ENCODE data around the gene GFRA1.
"Not testable (repeated sequence)": the region's sequence is repeated elsewhere in the genome, so short reads cannot be mapped to it uniquely, and the experiment has no call there.

GFRA1 gene

DNA sequence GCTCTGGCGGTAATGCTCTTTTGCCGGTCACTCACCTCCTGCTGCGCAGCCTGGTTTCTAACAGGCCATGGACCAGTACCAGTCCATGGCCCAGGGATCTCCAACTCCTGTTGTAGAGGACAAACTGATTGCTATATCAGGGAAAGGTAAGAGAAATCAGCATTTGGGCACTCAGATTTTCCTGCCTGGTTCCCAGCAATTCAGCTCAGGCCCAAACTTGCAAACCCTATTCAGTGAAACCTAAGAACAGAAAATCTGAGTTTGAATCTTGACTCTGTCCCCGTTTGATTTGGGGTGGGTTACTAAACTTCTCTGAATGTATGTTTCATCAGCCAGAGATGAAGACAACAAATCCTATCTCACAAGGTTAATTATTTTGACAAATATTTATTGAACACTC, 77.4 kb downstream of the GFRA1 start:
- no peak for DNase-seq

- DNase-seq = no peak
These were observed 78.0 kb downstream of the GFRA1 start for GRCh38 chr10:116195039-116195438.

DNA sequence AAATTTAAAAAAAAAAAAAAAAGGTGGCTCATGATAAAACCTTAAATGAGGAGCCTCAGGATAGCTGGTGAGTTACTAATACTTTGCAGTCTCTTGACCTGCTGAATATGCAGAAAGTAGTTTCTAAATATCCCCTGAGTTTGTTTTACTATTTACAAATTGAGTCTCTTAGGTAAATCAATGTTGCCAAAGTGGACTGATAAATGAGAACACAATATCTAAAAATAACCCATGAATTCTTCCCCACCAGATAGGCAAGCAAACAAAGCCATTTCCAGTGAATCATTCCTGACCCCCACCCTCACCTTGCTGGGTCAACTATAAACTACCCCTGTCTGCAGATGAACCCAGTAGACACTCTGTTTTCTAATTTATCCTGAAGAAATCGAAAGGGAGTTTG, 78.9 kb downstream of the GFRA1 start:
- DNase-seq = no peak

DNA sequence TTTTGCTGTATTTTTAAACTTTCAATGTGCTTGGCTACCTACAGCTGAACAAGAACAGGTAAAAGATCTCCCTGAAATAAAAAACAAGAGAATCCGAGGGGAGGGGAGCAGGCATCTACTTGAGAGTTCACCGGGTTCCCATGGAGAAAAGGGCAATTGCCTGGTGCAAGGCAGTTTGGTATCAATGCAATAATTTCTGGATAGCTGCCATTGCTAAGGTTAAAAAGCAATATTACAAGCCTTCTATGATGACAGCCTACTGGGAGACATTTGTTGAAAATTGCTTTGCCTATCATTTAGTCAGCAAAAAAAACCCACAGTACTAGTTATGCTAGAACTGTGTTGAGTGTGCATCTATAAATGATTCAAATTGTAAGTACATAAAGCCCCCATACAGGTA, 82.1 kb downstream of the GFRA1 start:
- DNase-seq = no peak

DNA sequence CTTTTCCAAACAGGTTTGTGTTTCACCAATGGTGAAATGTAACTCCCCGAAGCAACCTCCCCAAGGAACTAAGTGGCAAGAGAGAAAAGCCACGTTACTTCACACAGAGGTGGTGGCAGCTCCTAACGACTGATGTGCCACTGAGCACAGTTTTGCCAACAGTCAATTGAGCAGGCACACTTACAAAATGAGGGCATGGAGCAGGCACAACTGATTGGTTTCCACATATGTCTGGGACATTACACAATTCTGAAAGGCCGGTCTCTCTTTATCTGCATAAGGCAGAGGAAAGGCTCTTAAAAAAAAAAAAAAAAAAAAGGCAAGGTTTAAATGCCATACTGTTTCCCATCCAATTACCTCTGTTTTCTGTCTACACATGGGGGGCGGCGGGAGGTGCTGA, 86.7 kb downstream of the GFRA1 start:
- no peak for DNase-seq

- DNase-seq = no peak
These were observed 87.7 kb downstream of the GFRA1 start for GRCh38 chr10:116185199-116185867.

DNA sequence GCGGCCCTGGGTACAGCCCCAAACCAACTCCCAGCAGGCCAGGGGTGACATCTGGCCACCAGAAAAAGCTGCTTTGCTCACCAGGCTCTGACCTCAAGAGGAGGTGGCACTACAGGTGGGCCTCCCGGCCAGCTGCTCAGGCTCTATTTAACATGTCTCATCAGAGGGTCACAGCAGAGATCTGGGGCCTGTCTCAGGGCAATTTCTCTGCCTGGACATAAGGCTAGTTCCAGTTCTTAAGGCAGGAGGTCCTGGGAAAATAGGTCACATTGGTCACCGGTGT, 88.6 kb downstream of the GFRA1 start:
- DNase-seq = no peak

GRCh38 chr10:116183733-116184511, 89.1 kb downstream of the GFRA1 start:
- DNase-seq = no peak

DNA sequence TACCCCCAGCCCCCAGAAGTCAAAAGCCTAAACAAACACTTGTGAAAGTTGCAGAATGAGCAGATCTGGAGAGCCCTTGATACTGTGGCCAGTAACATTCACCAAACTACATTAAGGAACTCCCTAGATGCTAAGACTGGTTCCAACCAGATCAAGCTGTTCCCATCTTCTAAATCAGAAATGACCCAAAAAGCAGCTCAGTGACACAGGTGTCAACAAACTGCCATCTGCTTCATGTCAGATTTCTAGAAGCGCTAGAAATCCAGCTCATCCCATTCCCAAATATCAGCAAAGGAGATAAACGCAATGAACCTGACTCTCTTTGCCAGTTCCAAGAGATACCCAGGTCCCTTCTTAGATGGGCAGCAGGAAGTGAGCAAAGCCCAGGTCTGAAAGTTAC, 90.6 kb downstream of the GFRA1 start:
- no peak for DNase-seq

- DNase-seq = no peak
These were observed 94.9 kb downstream of the GFRA1 start for GRCh38 chr10:116178086-116178605.

DNA sequence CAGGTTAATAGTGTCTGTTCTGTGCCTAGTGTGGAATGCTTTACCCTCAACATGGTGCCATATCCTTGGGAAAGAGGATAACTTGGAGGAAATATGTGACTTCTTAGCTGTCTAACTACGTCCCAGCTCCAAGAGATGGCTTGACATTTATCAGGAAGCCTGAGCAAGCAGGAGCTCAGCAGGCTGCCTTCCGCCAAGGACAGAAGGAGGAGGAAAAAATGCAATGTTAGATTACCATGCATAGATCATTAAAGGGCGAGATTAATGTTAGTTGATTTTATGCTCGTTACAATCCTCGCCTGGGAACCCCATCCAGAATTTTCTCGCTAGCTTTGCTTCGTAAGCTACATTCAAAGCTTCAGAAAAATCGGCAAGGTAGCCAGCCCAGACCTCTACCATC, 97.8 kb downstream of the GFRA1 start:
- DNase-seq = no peak

- DNase-seq = no peak
These were observed 101.5 kb downstream of the GFRA1 start for GRCh38 chr10:116171505-116171904.

DNA sequence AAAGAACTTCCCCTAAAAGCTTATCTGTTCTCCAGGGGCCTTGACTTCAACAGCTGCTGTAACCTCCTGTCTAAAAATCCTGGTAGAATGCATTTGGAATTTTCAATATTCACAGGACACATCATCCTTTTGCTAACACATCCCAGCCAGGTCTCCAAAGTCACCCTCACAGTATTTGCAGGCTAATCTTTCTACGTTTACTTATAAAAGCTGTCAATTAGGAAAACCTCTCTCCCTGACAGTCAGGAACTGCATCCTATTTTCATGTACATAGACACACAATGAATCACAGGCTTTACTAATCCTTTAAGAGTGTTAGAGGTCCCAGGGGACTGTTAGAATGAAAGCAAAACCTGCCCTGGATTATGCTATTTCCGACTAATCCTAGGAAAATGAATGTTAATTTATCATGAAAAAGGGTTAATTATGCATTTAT, 102.2 kb downstream of the GFRA1 start:
- DNase-seq = no peak

DNA sequence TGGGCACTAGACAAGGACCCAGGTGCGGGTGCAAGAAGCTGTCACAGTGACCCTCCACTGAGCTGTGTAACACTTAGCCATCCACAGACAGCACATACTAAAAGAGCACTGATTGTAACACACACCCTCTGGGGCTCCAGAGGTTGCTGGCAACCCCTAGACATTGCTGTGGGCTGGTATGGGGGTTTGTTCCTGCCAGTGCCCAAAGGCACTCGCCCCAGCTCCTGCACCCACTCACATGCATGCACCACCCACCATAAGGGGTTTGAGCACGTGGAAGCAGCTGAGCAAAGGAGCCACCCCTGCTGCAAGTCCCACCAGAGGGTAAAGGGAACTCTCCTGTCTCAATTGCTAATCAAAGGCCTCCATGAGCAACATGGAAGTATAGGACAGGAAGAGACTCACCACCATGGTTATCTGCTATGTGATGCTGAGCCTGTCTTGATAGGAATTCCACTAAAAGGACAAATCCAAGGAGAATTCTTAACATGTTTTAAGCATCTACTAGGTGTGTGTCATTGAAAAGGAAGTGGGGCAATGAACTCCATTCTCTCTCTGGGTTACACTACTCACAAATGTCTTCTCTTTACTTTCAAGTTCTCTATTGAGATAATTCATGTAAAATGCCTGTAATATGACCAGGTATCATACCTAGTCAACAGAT, 103.1 kb downstream of the GFRA1 start:
- DNase-seq = no peak

- no peak for DNase-seq
These were observed 104.3 kb downstream of the GFRA1 start for GRCh38 chr10:116168745-116169144.

DNA sequence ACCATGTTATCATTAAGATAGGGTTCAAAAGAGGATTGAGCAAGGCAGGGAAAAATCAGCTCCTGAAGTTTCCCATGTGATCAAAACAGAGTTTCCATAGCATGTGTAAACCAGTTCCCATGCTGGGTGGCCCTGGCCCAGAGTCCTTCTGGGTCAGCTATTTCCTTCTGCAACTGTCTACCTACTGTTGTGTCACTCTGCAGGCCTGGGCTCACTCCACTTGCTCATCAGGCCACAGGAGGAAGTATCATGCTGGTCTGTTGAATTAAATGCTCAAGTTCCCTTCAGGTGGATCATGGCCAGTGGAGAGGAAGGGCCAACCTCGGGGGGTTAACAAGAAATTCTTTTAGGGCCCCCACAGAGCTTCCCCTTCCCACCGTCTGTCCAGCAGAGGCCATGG, 104.7 kb downstream of the GFRA1 start:
- no peak for DNase-seq

- DNase-seq = not testable (repeated sequence)
These were observed 107.1 kb downstream of the GFRA1 start for GRCh38 chr10:116165941-116166340.

GRCh38 chr10:116164291-116164690, 108.7 kb downstream of the GFRA1 start:
- DNase-seq = no peak

DNA sequence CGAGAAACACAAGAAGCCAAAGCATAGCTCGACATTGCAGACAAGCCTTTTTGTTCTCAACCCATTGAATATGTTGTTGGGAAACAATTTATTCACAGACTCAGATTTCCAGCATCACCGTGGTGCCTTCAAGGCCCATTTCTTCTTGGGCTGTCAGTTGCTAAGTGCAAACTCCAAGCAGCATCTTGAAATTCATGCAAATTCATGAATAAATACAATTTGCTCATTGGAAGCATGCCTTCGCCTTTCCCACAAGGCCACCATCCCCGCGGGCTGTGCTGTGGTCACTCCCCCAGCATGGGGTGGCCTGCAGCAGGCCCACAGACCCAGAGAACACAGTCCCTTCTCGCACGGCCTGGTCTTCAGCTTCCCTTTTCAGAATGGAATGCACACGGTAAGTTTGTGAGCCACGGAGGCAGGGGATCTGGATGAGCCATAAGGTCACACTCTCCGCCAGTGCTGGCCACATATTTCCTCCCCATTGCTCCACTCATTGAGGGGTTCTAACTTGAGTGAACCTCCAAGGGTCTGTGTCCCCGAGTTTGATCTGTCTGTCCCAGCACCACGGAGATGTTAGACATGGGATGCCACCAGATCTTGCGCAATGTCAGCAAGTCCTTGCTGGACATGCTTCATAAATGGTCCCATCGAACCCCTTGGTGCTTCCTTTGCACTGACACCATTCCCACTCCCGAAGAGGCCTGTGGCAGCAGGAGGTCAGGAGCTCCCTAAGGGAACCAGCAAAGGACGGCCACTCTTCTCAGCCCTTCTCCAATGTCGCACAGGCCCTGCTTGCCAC, 109.5 kb downstream of the GFRA1 start:
- DNase-seq = no peak

DNA sequence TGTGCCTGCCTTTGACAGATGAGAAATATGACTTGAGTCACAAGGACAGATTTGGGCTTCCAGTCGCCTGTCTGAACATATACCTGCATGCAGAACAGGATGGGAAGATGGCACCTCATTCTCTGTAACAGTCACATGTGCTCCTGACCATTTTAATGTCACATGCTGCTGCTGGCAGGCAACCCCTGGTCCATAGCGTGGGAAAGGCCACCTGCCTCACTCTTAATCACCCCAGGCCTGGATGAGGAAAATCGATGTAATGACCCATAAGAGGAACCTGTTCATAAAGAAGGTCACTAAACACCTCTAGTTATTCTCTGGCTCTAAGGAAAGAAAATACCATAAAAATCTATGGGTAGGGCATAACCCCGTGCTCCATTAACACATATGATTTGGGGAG, 110.2 kb downstream of the GFRA1 start:
- no peak for DNase-seq

GRCh38 chr10:116160271-116160670, 112.7 kb downstream of the GFRA1 start:
- no peak for DNase-seq

DNA sequence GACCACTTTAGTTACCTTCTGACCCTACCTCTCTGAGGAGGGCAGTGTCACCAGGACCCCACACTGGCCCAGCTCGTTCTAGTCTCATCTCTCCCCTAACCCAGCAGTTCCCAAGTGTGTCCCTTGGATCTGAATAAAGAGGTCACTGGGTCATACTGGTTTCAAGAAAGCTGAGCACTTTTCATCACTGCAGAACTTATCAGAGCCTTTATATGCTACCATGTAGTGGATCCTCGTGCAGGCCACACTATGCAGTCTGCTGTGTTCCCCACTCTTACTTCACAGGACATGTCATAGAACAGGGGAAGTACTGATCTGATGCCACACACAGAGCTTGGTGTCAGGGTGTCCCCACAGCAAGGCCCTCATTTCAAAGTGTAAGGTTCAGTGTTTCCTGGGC, 113.8 kb downstream of the GFRA1 start:
- no peak for DNase-seq

DNA sequence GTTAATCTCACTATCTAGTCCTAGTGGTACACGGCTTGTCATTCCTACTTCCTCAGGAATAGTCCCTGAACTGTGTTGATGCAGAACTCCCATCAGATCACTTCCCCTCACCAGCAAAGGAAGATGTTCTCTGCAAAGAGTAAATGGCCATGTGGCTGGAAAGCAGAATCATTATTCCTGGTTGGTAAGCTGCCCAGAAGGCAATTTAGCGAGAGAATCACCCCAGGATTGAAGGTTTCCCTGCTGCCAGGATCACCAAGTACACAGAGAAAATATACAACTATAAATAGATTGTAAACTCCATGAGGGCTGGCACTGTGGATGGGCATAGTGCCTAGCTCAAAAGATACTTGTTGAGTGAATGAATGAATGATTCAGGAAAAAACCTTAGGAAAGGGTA, 115.0 kb downstream of the GFRA1 start:
- no peak for DNase-seq
